ENCODE results near the gene CTDSPL.

DNA sequence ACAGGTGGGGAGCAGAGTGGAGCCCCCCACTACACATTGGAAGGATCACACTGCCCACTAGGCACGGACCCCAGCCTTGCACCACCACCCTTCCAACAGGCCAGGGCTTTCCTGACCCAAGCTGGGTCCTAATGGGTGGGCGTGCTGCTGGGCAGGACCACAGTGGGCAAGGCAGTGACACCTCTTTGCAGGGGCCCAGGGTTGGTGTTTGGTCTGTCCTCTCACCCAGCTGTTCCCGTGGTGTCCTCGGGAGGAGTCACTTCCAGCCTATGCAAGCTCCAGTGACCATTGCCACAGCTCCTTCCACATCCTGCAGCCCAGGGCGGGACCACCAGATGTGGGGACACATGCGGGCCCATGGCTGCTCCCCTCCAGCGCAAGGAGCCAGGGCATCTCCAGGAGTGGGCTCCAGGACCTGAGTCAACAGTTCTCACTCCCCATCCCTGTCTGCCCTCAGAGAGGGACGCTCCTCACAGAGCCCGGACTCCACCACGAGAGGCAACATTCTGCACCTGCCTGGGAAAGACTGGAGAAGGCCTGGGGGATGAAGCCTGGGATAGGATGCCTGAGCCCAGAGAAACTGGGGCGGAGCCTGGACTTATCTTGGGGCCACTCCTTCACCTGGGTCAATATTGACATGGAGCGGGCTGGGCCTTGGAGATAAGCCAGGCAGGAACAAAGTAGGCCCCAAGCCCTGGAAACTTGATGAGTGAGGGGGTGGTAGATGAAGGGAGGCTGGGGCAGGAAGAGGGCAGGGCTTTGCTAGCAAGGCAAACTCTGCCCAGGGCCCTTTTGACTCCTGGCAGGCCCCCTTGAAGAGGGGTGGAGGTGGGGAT, 125.0 kb downstream of the CTDSPL start:
- no peak for TF ChIP-seq EZH2 (IDR thresholded peaks at IDR 0.05; ENCODE audit: borderline replicate concordance, control insufficient read depth, low read depth, low read length)
- TF ChIP-seq SIN3A (IDR thresholded peaks at IDR 0.05; ENCODE audit: low read depth, low read length) = no peak
- no peak for TF ChIP-seq CHD2 (IDR thresholded peaks at IDR 0.05; ENCODE audit: borderline replicate concordance, low read depth, low read length)
- TF ChIP-seq BACH1 (IDR thresholded peaks at IDR 0.05; ENCODE audit: borderline replicate concordance) = no peak
- no peak for TF ChIP-seq EP300 (IDR thresholded peaks at IDR 0.05; ENCODE audit: borderline replicate concordance in 1 of 2, control insufficient read depth in 1 of 2, low read depth in 2 of 2, low read length in 2 of 2)

All from GM12878 (cell line).